ENCODE results near the gene SLC9A3. TPM values are rescaled to one million over a fixed set of nuclear protein-coding genes. Genes with fewer than 3 reads are reported as not detected.
A peak's percentile ranks its signal among the peaks of the same experiment; 100 is the strongest.

SLC9A3 gene
- total RNA-seq, 3 donors from 2014 or later (not counting 1 experiment from before 2014, with no cell fraction given): 0.61 to 1.1 (median 0.73) TPM

DNA sequence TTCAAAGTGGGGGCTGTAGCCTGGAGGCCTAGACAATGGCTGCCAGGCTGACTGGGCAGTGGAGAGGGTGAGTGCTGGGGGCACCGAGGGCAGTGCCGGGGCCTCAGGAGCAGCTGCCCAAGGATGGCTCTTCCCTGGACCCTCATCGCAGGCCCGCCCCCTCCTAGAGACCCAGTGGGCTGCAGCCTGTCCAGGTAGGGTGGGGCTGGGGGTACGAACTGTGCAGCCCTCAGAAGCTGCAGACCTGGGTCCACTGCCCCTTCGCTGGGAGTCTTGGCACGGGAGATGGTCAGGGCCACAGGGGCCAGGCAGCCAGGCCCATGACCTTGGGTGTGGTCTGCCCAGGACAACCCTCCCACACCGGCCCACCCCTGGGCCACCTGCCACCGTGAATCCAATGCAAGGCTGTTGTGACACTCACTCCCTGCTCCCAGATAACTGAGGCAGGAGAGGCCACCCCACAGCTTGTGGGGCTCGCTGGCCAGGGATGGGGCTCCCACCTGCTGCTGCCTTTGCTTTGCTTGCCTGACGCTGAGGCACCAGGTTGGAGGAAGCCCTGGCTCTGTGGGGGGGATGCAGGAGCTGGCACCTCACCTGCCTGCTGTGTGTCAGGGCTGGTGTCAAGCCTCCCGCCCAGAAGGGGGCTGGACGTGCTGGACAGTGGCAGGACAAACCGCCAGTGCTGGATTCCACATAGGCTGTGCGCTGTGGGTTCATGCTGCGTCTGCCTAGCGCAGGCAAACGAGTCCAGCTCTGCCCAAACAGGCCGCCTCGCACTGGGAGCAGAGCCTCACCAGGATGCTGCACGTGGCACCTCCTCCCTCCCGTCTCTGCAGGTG is 23.1 kb upstream of the SLC9A3 start:
- Histone ChIP-seq H3K4me1 (ENCODE audit: control insufficient read depth, insufficient read depth, low read length) (peaks cover 20% of the 10 kb centered on the region), H3K27me3 (ENCODE audit: control insufficient read depth, insufficient read depth, low read length) (peaks cover 5% of the 10 kb centered on the region), H3K36me3 (ENCODE audit: control insufficient read depth, insufficient read depth, low read length) (no peaks in the 10 kb centered on the region), H3K4me3 (ENCODE audit: low read length) (no peak overlapping the region), H3K27ac (ENCODE audit: low read length) (no peak overlapping the region), H3K9me3 (ENCODE audit: control insufficient read depth, insufficient read depth, low read length) (no peaks in the 10 kb centered on the region)
- H3K4me3 Mint-ChIP-seq: no peak overlapping the region
- H3K27ac Mint-ChIP-seq: no peak overlapping the region
- peaks cover 22 to 30% of the 10 kb centered on the region in 2 donors for H3K27me3 Mint-ChIP-seq (ENCODE audit: low read depth in 2 of 2)
- H3K9me3 Mint-ChIP-seq: no peaks in the 10 kb centered on the region
- ATAC-seq: no peak
- DNase-seq: no peak
- intact Hi-C loops (cut with micrococcal nuclease): no loop called here
- WGBS (ENCODE audit: insufficient coverage): 88% methylated on average over 22 of the region's 22 CpGs
- H3K4me1 Mint-ChIP-seq: peaks cover 7 to 29% of the 10 kb centered on the region in 2 donors
- H3K36me3 Mint-ChIP-seq: no peaks in the 10 kb centered on the region
- TF ChIP-seq, protein P1, sequence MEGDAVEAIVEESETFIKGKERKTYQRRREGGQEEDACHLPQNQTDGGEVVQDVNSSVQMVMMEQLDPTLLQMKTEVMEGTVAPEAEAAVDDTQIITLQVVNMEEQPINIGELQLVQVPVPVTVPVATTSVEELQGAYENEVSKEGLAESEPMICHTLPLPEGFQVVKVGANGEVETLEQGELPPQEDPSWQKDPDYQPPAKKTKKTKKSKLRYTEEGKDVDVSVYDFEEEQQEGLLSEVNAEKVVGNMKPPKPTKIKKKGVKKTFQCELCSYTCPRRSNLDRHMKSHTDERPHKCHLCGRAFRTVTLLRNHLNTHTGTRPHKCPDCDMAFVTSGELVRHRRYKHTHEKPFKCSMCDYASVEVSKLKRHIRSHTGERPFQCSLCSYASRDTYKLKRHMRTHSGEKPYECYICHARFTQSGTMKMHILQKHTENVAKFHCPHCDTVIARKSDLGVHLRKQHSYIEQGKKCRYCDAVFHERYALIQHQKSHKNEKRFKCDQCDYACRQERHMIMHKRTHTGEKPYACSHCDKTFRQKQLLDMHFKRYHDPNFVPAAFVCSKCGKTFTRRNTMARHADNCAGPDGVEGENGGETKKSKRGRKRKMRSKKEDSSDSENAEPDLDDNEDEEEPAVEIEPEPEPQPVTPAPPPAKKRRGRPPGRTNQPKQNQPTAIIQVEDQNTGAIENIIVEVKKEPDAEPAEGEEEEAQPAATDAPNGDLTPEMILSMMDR (IDR thresholded peaks at IDR 0.05): no peak

GRCh38 chr5:546376-546908 is 22.2 kb upstream of the SLC9A3 start:
- Mint-ChIP-seq H3K4me3 (no peak overlapping the region), H3K4me1 (peaks cover 7 to 32% of the 10 kb centered on the region in 2 donors), H3K27ac (no peak overlapping the region), H3K36me3 (no peaks in the 10 kb centered on the region), H3K27me3 (ENCODE audit: low read depth in 2 of 2) (peaks cover 22 to 30% of the 10 kb centered on the region in 2 donors), H3K9me3 (no peaks in the 10 kb centered on the region)
- no peak for DNase-seq
- no peak for ATAC-seq
- H3K36me3 ChIP-seq (ENCODE audit: control insufficient read depth, insufficient read depth, low read length): no peaks in the 10 kb centered on the region
- TF ChIP-seq, protein P1 (IDR thresholded peaks at IDR 0.05): no peak
- H3K27ac ChIP-seq (ENCODE audit: low read length): no peak overlapping the region
- H3K27me3 ChIP-seq (ENCODE audit: control insufficient read depth, insufficient read depth, low read length): peaks cover 5% of the 10 kb centered on the region
- 91% methylated on average over 14 of the region's 14 CpGs for WGBS (ENCODE audit: insufficient coverage)
- H3K9me3 ChIP-seq (ENCODE audit: control insufficient read depth, insufficient read depth, low read length): no peaks in the 10 kb centered on the region
- no peak overlapping the region for H3K4me3 ChIP-seq (ENCODE audit: low read length)
- peaks cover 20% of the 10 kb centered on the region for H3K4me1 ChIP-seq (ENCODE audit: control insufficient read depth, insufficient read depth, low read length)
- intact Hi-C loops (cut with micrococcal nuclease): no loop called here

DNA sequence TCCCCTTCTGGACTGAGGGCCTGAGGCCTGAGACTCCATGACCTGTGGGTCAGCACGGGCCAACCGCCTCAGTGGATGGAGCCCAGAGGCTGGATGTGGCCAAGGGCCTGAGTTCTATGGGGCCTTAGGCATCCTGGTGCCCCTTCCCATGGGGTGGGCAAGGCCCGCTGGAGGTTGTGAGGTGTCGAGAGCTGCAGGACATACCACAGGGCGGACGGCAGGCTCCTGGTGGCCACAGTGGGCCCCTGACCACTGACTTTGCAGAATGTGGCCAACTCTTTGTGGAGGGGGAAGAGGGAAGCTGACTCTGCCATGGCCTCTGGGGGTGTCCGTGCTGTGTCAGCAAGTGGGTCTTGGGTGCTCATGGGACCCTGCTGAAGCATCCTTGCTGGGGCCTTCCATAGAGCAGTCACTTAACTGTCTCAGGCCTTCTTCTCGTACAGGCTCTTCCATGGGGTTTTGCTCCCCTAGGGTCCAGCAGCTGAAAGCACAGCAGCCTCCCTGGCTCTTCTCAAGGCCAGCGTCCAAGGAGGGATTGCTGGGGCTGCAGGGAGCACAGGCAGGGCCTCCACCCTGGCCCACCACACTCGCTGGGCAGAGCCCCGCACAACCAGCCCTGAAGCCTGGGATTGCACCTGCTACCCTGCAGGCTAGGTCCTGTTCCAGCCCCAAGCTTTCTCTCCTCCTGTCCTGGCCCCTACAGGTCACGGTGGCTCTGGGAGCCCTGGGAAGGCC is 21.6 kb upstream of the SLC9A3 start:
- Histone ChIP-seq H3K27ac (ENCODE audit: low read length) (no peak overlapping the region), H3K4me3 (ENCODE audit: low read length) (no peak overlapping the region), H3K9me3 (ENCODE audit: control insufficient read depth, insufficient read depth, low read length) (no peaks in the 10 kb centered on the region), H3K27me3 (ENCODE audit: control insufficient read depth, insufficient read depth, low read length) (peaks cover 5% of the 10 kb centered on the region), H3K4me1 (ENCODE audit: control insufficient read depth, insufficient read depth, low read length) (peaks cover 20% of the 10 kb centered on the region), H3K36me3 (ENCODE audit: control insufficient read depth, insufficient read depth, low read length) (no peaks in the 10 kb centered on the region)
- H3K4me1 Mint-ChIP-seq: peaks cover 7 to 32% of the 10 kb centered on the region in 2 donors
- H3K27ac Mint-ChIP-seq: peak overlapping the region in 1 of 2 donors; percentile 80
- no peaks in the 10 kb centered on the region for H3K36me3 Mint-ChIP-seq
- no peak for ATAC-seq
- intact Hi-C loops (cut with micrococcal nuclease): no loop called here
- H3K9me3 Mint-ChIP-seq: no peaks in the 10 kb centered on the region
- H3K4me3 Mint-ChIP-seq: no peak overlapping the region
- TF ChIP-seq, protein P1 (IDR thresholded peaks at IDR 0.05): no peak
- 97% methylated on average over 12 of the region's 12 CpGs for WGBS (ENCODE audit: insufficient coverage)
- no peak for DNase-seq
- H3K27me3 Mint-ChIP-seq (ENCODE audit: low read depth in 2 of 2): peaks cover 18 to 26% of the 10 kb centered on the region in 2 donors
